ENCODE data around the gene FOXM1.

DNA sequence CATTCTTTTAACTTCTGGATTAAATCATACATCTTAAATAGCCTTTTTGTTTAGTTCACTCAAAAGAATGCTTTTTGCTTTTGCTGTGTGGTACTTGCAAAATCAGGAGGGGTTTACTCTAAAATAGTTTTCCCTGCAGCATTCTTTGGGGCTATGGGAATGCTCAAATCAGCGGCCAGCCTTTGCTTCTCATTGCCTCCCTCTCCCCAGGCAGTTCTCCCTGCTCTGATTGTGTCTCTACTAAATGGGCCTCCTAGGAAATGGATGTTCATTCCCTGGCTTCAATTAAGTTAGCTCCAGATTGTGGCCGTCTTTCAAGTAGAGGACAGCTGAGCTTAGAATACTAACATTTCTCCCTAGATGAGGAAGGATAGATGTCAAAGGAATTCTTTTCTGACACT lies 18.1 kb upstream of the FOXM1 start:
- TF ChIP-seq, protein P1, sequence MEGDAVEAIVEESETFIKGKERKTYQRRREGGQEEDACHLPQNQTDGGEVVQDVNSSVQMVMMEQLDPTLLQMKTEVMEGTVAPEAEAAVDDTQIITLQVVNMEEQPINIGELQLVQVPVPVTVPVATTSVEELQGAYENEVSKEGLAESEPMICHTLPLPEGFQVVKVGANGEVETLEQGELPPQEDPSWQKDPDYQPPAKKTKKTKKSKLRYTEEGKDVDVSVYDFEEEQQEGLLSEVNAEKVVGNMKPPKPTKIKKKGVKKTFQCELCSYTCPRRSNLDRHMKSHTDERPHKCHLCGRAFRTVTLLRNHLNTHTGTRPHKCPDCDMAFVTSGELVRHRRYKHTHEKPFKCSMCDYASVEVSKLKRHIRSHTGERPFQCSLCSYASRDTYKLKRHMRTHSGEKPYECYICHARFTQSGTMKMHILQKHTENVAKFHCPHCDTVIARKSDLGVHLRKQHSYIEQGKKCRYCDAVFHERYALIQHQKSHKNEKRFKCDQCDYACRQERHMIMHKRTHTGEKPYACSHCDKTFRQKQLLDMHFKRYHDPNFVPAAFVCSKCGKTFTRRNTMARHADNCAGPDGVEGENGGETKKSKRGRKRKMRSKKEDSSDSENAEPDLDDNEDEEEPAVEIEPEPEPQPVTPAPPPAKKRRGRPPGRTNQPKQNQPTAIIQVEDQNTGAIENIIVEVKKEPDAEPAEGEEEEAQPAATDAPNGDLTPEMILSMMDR (IDR thresholded peaks at IDR 0.05): no peak
- no peak for TF ChIP-seq POLR2A (IDR thresholded peaks at IDR 0.05)
